ENCODE results near the gene MYO5A.

GRCh38 chr15:52505151-52505550 lies 23.5 kb downstream of the MYO5A start:
- TF ChIP-seq CTCF (IDR thresholded peaks at IDR 0.05) (no peak), POLR2A (IDR thresholded peaks at IDR 0.05) (no peak)
